Right lobe of liver (tissue), 4 donors: ENCODE results near the gene TBCD.

Experiments used
- POLR2A ChIP-seq: fragments of 450-650 bp; IDR thresholded peaks from one replicate; pipeline ENCODE4 v1.6.1; 2017; ENCODE audit warnings: antibody characterized with exemption, mild to moderate bottlenecking
- TF ChIP-seq, protein P1 (sequence below), 4 donors: fragments of 200-600 bp in 3 of 4; fragments of 450-650 bp in 1 of 4; IDR thresholded peaks; one replicate each; pipeline versions ENCODE4 v1.5.1 to v1.8.0; 2016 to 2022; ENCODE audit warnings: antibody characterized with exemption in 4 of 4, mild to moderate bottlenecking in 2 of 4
- donor health status: DM: no; HTN: no; CAD: no.
- donor health status: DM: no; HTN: no; CAD: no.
- donor health status: DM: no; HTN: yes; CAD: no.

DNA sequence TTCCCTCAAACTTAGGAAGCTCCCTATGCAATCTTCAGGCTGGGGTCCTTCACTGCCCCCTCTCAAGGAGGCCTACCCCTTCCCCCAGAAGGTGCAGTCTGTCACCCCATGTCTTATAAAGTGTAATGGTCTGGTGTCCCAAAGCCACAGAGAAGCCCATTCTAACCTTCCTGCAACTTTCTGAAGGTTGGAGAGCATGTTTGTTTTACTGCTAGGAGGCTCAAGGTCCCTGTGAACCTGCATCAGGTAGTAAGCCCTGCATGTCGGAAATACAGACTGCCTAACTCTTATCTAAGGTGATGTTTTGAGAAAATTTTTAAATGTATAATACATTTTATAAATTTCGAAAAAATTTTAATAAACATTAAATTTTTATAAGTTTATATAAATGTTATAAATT is 69.7 kb downstream of the TBCD start:
- TF ChIP-seq, protein P1, sequence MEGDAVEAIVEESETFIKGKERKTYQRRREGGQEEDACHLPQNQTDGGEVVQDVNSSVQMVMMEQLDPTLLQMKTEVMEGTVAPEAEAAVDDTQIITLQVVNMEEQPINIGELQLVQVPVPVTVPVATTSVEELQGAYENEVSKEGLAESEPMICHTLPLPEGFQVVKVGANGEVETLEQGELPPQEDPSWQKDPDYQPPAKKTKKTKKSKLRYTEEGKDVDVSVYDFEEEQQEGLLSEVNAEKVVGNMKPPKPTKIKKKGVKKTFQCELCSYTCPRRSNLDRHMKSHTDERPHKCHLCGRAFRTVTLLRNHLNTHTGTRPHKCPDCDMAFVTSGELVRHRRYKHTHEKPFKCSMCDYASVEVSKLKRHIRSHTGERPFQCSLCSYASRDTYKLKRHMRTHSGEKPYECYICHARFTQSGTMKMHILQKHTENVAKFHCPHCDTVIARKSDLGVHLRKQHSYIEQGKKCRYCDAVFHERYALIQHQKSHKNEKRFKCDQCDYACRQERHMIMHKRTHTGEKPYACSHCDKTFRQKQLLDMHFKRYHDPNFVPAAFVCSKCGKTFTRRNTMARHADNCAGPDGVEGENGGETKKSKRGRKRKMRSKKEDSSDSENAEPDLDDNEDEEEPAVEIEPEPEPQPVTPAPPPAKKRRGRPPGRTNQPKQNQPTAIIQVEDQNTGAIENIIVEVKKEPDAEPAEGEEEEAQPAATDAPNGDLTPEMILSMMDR (IDR thresholded peaks at IDR 0.05), result no peak
- no peak for TF ChIP-seq POLR2A
